Stomach smooth muscle (tissue), 2 donors: ENCODE data around the gene KMT2A.
A peak's percentile ranks its signal among the peaks of the same experiment; 100 is the strongest.
"Not testable (repeated sequence)": the region's sequence is repeated elsewhere in the genome, so short reads cannot be mapped to it uniquely, and the experiment has no call there.

Experiments used
- H3K27ac ChIP-seq: one replicate; pipeline ENCODE4 v1.7.0; 2013; ENCODE audit warnings: mild to moderate bottlenecking, low read length, inconsistent platforms
- H3K27me3 ChIP-seq, 2 donors: one replicate each; pipeline ENCODE4 v1.7.0; 2013; ENCODE audit warnings: low read length in 2 of 2; ENCODE audit not compliant: insufficient read depth in 2 of 2, control insufficient read depth in 1 of 2
- H3K36me3 ChIP-seq, 2 donors: one replicate each; pipeline ENCODE4 v1.7.0; 2013; ENCODE audit warnings: low read length in 2 of 2; ENCODE audit not compliant: control insufficient read depth in 2 of 2, insufficient read depth in 2 of 2
- H3K4me1 ChIP-seq: one replicate; pipeline ENCODE4 v1.7.0; 2013; ENCODE audit warnings: low read length; ENCODE audit not compliant: control insufficient read depth, insufficient read depth
- H3K4me3 ChIP-seq, 2 donors: one replicate each; pipeline ENCODE4 v1.7.0; 2013; ENCODE audit warnings: low read length in 2 of 2
- H3K9ac ChIP-seq, 2 donors: one replicate each; pipeline ENCODE4 v1.7.0; 2013; ENCODE audit warnings: low read length in 2 of 2, mild to moderate bottlenecking in 1 of 2
- H3K9me3 ChIP-seq, 2 donors: one replicate each; pipeline ENCODE4 v1.7.0; 2013; ENCODE audit warnings: low read length in 2 of 2; ENCODE audit not compliant: control insufficient read depth in 2 of 2
- donor health status: healthy.
- donor health status: Pancreatic carcinoma.

Gene KMT2A

DNA sequence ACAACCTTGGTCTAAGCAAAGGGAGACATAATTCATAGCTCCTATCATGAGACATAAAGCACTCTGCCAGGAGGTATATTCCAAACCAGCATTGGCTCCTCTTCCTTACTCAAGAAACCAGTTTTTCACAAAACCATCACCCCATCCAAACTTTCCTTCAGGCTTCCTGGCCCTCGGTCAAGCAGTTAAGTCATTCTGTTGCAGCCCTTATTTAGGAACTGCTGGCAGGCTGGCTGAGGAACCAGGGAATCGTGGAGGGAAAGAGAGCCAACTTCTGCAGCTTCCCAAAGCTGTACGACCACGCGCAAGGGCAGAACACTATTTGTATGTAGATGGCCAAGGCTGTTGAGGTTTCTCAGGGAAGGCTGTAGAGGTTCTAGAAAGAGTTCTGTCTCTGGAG is 128.8 kb downstream of the KMT2A start:
- Histone ChIP-seq H3K4me3 (peak overlapping the region; percentile 59 to 82), H3K27me3 (no peaks in the 10 kb centered on the region), H3K9me3 (no peaks in the 10 kb centered on the region), H3K4me1 (peaks cover 6% of the 10 kb centered on the region), H3K9ac (peak overlapping the region in 1 of 2 donors; percentile 58), H3K27ac (peak overlapping the region; percentile 3), H3K36me3 (peaks cover 2 to 3% of the 10 kb centered on the region in 2 donors)

DNA sequence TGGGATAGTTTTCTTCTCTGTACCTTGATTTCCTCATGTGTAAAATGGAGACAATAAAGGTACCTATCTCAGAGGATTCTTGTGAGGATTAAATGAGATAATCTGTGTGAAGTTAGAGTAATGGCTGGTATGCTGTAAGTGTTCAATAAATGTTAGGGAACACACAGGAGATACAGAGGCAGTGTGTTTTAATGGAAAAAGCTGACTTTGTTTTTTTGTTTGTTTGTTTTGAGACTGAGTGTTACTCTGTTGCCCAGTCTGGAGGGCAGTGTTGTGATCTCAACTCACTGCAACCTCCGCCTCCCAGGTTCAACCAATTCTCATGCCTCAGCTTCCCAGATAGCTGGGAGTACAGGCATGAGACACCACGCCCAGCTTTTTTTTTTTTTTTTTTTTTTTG is 133.4 kb downstream of the KMT2A start:
- H3K9me3 ChIP-seq = no peaks in the 10 kb centered on the region
- no peaks in the 10 kb centered on the region for H3K27me3 ChIP-seq
- H3K27ac ChIP-seq = no peak overlapping the region
- no peaks in the 10 kb centered on the region for H3K36me3 ChIP-seq
- no peak overlapping the region for H3K9ac ChIP-seq
- no peak overlapping the region for H3K4me3 ChIP-seq
- H3K4me1 ChIP-seq = peaks cover 9% of the 10 kb centered on the region

DNA sequence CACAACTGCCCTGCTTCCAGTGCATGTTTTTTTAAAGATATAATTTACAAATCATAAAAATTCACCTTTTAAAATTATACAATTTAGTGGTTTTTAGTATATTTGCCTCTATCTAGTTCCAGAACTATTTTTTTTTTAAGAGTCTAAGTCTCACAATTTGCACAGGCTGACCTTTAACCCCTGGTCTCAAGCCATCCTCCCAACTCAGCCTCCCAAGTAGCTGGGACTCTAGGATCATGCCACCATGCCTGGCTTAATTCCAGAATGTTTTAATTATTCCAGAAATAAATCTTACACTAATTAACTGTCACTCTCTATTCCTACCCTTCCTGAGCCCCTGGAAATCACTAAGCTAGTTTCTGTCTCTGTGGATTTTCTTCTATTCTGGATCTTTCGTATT is 134.5 kb downstream of the KMT2A start:
- Histone ChIP-seq H3K27me3 (no peaks in the 10 kb centered on the region), H3K9ac (no peak overlapping the region), H3K4me1 (peaks cover 3% of the 10 kb centered on the region), H3K36me3 (no peaks in the 10 kb centered on the region), H3K27ac (no peak overlapping the region), H3K4me3 (no peak overlapping the region), H3K9me3 (no peaks in the 10 kb centered on the region)

DNA sequence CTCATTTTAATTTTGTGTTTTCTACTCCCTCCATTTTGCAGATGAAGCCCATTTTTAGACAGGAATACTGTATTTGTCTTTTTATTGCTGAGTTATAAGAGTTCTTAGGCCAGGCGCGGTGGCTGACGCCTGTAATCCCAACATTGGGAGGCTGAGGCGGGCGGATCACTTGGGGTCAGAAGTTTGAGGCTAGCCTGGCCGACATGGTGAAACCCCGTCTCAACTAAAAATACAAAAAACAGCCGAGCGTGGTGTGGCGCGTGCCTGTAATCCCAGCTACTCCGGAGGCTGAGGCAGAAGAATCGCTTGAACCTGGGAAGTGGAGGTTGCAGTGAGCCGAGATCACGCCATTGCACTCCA is 135.4 kb downstream of the KMT2A start:
- H3K9ac ChIP-seq = peak overlapping the region; percentile 71 to 98
- H3K27me3 ChIP-seq, H3K36me3 ChIP-seq: not testable (repeated sequence)

DNA sequence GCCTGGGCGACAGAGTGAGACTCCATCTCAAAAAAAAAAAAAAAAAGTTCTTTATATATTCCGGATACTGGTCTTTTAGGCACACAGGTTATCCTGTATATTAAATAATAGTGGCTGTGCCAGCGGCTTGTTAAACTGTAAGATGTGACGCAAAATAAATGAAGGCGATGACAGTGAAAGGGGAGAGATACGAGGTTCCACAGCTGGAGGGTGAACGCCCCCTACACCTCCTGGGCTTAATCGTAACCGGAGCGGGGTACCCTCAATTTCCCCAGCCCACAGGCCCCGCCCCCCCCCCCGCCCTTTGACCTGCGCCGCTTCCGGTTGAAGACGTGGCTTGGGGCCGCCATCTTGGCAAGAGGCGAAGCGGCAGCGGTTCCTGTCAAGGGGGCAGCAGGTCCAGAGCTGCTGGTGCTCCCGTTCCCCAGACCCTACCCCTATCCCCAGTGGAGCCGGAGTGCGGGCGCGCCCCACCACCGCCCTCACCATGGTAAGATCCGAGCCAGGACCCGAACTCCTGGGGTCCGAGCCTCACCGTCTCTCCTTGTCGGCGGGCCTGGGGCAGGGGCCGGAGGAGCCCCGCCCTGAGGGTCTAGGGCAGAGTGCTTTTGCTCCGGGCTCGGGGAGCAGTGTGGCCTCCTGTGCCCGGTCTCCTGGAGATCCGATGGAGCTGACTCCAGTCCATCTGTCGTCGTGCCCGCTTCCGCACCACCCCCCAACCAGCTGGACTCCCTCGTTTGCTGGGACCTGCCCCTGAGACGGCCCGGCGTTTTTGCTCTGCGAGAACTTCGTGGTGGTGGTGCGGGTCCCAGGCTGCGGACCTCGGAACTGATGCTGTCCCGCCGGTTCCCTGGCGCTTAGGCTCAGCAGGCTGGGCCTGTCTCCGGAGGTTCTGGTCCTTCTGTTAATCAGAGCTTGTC is 136.0 kb downstream of the KMT2A start, which contains the start of gene ARCN1:
Gene ARCN1, plus strand, starts transcription at position 349 of the 920 bp plus-strand sequence. Its CDS starts 139 bp downstream, at position 488.
- Histone ChIP-seq H3K9me3 (no peaks in the 10 kb centered on the region), H3K9ac (peak within 1 kb of the TSS; percentile 98), H3K4me3 (peak within 1 kb of the TSS; percentile 87 to 93), H3K36me3 (no peaks in the 10 kb centered on the region), H3K27ac (peak within 1 kb of the TSS; percentile 94), H3K4me1 (peaks cover 6% of the 10 kb centered on the region), H3K27me3 (no peaks in the 10 kb centered on the region)

More for the DNA sequence above, 135.4 kb downstream of the KMT2A start:
- H3K4me1 ChIP-seq, H3K9me3 ChIP-seq: not testable (repeated sequence)
- peak overlapping the region; percentile 94 for H3K27ac ChIP-seq
- peak overlapping the region; percentile 87 to 93 for H3K4me3 ChIP-seq

DNA sequence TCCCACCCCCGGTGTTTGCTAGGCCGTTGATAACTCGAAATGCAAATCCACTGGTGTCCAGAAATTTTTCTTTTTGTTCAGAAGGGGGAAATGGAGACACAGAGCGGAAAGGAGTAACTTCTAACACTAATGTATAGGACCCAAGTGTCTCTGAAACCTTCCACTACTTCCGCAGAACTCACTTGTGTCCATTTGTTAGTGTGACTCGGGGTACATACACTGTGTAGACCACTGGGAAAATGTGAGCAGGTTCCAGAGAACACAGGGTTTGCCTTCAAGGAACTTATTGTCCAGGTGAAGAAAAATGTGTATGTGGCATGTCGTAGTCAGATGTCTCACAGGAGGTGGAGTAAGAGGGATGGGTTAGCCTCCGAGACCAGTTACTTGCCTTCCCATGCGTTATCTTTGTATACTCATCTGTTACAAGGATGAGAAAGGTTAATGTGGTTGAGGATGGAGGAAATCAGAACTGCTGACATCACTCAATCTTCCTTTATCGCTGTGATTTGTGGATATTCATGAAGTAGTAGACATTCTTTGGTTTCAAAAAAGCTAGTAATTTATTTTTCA is 136.8 kb downstream of the KMT2A start:
- Histone ChIP-seq H3K27ac (peak overlapping the region; percentile 94), H3K9me3 (no peaks in the 10 kb centered on the region), H3K4me3 (peak overlapping the region; percentile 87 to 93), H3K27me3 (no peaks in the 10 kb centered on the region), H3K36me3 (no peaks in the 10 kb centered on the region), H3K9ac (peak overlapping the region; percentile 98), H3K4me1 (peaks cover 6% of the 10 kb centered on the region)

DNA sequence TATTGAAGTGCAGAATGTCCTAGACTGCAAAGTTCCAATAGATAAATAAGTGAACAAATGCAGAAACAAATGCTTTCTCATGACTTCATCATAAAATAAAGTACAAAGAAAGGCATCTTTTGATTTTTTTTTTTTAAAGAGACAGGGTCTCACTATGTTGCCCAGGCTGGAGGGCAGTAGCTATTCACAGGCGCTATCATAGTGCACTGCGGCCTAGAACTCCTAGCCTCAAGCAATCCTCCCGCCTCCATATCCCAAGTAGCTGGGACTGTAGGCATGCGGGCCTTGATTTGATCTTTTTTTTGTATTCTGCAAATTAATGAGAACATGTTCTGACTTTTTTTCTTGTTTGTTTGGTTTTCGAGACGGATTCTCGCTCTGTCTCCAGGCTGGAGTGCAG is 138.3 kb downstream of the KMT2A start:
- Histone ChIP-seq H3K27ac (no peak overlapping the region), H3K4me1 (peaks cover 6% of the 10 kb centered on the region), H3K9ac (no peak overlapping the region), H3K36me3 (no peaks in the 10 kb centered on the region), H3K27me3 (no peaks in the 10 kb centered on the region), H3K9me3 (no peaks in the 10 kb centered on the region), H3K4me3 (no peak overlapping the region)
